ENCODE measurements around the gene LRP11.

GRCh38 chr6:149888093-149888492, 23.9 kb upstream of the LRP11 start:
- TF ChIP-seq CTCF (conservative IDR thresholded peaks at IDR 0.05; ENCODE audit: low read length) (no peak), EZH2phosphoT487 (IDR thresholded peaks at IDR 0.05; ENCODE audit: borderline replicate concordance) (no peak)
